Vagina (tissue), 2 donors: ENCODE results near the gene ACSF2.

Experiments
- CTCF ChIP-seq, 3 experiments: fragments of 450-650 bp in 2 of 3; fragments of 200-600 bp in 1 of 3; sonication (generic) in 1 of 3; IDR thresholded peaks; one replicate each; pipeline ENCODE4 v1.5.1; 2017 to 2019; ENCODE audit warnings: antibody characterized with exemption in 3 of 3, mild to moderate bottlenecking in 2 of 3, moderate library complexity in 2 of 3
- POLR2A ChIP-seq, 2 donors: fragments of 450-650 bp; IDR thresholded peaks; one replicate each; pipeline ENCODE4 v1.6.1; 2017; ENCODE audit warnings: antibody characterized with exemption in 2 of 2, mild to moderate bottlenecking in 2 of 2, moderate library complexity in 2 of 2
- POLR2AphosphoS5 ChIP-seq, 2 donors: sonication (generic); formaldehyde crosslinking; IDR thresholded peaks; one replicate each; pipeline ENCODE4 v1.9.0; 2017; ENCODE audit warnings: antibody characterized with exemption in 2 of 2, mild to moderate bottlenecking in 2 of 2, low read depth in 1 of 2; ENCODE audit not compliant: insufficient read depth in 1 of 2

GRCh38 chr17:50382931-50383330 lies 43.1 kb upstream of the ACSF2 start:
- TF ChIP-seq CTCF (IDR thresholded peaks at IDR 0.05) (no peak), POLR2A (IDR thresholded peaks at IDR 0.05) (no peak), POLR2AphosphoS5 (IDR thresholded peaks at IDR 0.05; ENCODE audit: insufficient read depth in 1 of 2, low read depth in 1 of 2) (no peak)
